ENCODE measurements around the gene B3GALT6. TPM values are rescaled to one million over a fixed set of nuclear protein-coding genes. Genes with fewer than 3 reads are reported as not detected.

B3GALT6 gene
- total and polyA plus RNA-seq, 4 donors, result 1.2 to 9.0 (median 8.3) TPM

DNA sequence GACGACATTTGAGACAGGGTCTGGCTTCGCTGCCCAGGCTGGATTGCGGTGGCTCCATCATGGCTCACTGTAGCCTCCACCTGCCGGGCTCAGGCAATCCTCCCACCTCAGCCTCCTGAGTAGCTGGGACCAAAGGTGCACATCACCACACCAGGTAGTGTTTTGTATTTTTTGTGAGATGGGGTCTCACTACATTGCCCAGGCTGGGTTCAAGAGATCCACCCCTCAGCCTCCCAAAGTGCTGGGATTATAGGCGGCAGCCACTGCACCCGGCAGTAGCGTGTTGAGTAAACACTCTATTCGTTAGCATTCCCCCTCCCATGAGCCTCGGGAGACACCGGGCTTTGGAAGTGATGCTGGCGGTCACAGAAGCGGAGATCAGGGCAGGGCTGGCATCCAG, 21.3 kb downstream of the B3GALT6 start (continued):
- TF ChIP-seq, protein P1, sequence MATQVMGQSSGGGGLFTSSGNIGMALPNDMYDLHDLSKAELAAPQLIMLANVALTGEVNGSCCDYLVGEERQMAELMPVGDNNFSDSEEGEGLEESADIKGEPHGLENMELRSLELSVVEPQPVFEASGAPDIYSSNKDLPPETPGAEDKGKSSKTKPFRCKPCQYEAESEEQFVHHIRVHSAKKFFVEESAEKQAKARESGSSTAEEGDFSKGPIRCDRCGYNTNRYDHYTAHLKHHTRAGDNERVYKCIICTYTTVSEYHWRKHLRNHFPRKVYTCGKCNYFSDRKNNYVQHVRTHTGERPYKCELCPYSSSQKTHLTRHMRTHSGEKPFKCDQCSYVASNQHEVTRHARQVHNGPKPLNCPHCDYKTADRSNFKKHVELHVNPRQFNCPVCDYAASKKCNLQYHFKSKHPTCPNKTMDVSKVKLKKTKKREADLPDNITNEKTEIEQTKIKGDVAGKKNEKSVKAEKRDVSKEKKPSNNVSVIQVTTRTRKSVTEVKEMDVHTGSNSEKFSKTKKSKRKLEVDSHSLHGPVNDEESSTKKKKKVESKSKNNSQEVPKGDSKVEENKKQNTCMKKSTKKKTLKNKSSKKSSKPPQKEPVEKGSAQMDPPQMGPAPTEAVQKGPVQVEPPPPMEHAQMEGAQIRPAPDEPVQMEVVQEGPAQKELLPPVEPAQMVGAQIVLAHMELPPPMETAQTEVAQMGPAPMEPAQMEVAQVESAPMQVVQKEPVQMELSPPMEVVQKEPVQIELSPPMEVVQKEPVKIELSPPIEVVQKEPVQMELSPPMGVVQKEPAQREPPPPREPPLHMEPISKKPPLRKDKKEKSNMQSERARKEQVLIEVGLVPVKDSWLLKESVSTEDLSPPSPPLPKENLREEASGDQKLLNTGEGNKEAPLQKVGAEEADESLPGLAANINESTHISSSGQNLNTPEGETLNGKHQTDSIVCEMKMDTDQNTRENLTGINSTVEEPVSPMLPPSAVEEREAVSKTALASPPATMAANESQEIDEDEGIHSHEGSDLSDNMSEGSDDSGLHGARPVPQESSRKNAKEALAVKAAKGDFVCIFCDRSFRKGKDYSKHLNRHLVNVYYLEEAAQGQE (IDR thresholded peaks at IDR 0.05), result no peak
- no peak for TF ChIP-seq FOXA2 (IDR thresholded peaks at IDR 0.05)

DNA sequence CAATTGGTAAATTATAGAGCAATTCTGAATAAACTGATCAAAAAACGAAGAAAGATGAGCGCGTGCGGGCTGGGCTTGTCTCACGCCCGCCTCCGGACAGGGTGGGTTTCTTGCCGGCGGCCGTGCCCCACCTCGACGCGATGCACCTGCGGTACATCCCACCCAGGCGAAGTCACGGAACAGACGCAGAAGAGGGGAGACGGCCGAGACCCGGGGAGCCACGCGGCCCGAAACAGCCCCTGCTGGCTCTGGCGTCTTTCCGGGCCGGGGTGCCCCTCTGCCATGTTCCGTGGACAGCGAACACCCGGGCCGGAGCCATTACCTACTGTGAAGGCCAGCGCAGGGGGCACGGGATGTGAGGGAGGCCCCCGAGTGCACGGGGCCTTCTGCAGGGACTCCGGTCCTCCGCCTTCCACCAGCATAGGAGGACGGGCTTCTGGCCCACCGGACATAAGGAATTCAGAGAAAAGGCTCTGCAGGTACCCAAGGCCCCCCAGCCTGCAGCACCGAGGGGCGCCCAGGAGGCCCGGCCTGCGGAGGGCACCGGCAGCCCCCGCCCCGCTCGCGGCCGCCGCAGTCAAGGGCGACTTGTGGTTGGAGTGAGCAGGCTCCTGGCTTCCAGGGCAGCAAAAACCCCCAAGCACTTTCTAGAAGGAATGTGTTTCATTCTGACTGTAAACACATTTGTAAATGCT, 22.1 kb downstream of the B3GALT6 start:
- H3K9ac ChIP-seq (ENCODE audit: low read depth in 1 of 2, low read length in 2 of 2), result no peak overlapping the region
- no peaks in the 10 kb centered on the region for H3K9me3 ChIP-seq (ENCODE audit: control insufficient read depth in 4 of 4, low read length in 3 of 4)
- H3K4me3 ChIP-seq (ENCODE audit: low read depth in 1 of 3, low read length in 3 of 3), result no peak overlapping the region
- peaks cover 13 to 30% (median 16%) of the 10 kb centered on the region in 4 donors for H3K36me3 ChIP-seq (ENCODE audit: control insufficient read depth in 4 of 4, insufficient read depth in 3 of 4, low read depth in 1 of 4, low read length in 3 of 4)
- H3K27ac ChIP-seq (ENCODE audit: low read depth in 1 of 2, low read length in 2 of 2), result no peak overlapping the region
- WGBS, result 95% methylated on average over 50 of the region's 50 CpGs
- DNase-seq (ENCODE audit: low spot score), result no peak
- H3K4me1 ChIP-seq (ENCODE audit: control insufficient read depth in 4 of 4, insufficient read depth in 4 of 4, low read length in 3 of 4), result no peaks in the 10 kb centered on the region
- no peaks in the 10 kb centered on the region for H3K27me3 ChIP-seq (ENCODE audit: control insufficient read depth in 4 of 4, insufficient read depth in 4 of 4, low read length in 3 of 4)
- TF ChIP-seq, protein P2, sequence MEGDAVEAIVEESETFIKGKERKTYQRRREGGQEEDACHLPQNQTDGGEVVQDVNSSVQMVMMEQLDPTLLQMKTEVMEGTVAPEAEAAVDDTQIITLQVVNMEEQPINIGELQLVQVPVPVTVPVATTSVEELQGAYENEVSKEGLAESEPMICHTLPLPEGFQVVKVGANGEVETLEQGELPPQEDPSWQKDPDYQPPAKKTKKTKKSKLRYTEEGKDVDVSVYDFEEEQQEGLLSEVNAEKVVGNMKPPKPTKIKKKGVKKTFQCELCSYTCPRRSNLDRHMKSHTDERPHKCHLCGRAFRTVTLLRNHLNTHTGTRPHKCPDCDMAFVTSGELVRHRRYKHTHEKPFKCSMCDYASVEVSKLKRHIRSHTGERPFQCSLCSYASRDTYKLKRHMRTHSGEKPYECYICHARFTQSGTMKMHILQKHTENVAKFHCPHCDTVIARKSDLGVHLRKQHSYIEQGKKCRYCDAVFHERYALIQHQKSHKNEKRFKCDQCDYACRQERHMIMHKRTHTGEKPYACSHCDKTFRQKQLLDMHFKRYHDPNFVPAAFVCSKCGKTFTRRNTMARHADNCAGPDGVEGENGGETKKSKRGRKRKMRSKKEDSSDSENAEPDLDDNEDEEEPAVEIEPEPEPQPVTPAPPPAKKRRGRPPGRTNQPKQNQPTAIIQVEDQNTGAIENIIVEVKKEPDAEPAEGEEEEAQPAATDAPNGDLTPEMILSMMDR (IDR thresholded peaks at IDR 0.05; ENCODE audit: low read depth, low read length, missing input control), result no peak
- no peak for TF ChIP-seq SP1 (IDR thresholded peaks at IDR 0.05)
- no peak for TF ChIP-seq GABPA (IDR thresholded peaks at IDR 0.05 in 1 of 2, conservative IDR thresholded peaks at IDR 0.05 in 1 of 2)
- no peak for TF ChIP-seq JUND (IDR thresholded peaks at IDR 0.05)
- TF ChIP-seq, protein P3, sequence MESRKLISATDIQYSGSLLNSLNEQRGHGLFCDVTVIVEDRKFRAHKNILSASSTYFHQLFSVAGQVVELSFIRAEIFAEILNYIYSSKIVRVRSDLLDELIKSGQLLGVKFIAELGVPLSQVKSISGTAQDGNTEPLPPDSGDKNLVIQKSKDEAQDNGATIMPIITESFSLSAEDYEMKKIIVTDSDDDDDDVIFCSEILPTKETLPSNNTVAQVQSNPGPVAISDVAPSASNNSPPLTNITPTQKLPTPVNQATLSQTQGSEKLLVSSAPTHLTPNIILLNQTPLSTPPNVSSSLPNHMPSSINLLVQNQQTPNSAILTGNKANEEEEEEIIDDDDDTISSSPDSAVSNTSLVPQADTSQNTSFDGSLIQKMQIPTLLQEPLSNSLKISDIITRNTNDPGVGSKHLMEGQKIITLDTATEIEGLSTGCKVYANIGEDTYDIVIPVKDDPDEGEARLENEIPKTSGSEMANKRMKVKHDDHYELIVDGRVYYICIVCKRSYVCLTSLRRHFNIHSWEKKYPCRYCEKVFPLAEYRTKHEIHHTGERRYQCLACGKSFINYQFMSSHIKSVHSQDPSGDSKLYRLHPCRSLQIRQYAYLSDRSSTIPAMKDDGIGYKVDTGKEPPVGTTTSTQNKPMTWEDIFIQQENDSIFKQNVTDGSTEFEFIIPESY (IDR thresholded peaks at IDR 0.05), result no peak
- no peak for TF ChIP-seq HNF4G (IDR thresholded peaks at IDR 0.05)
- TF ChIP-seq EGR1 (IDR thresholded peaks at IDR 0.05; ENCODE audit: low read depth in 2 of 2), result no peak
- no peak for TF ChIP-seq NR2F2 (IDR thresholded peaks at IDR 0.05)
- TF ChIP-seq RAD21 (IDR thresholded peaks at IDR 0.05), result no peak
- no peak for TF ChIP-seq FOXA1 (IDR thresholded peaks at IDR 0.05)
- no peak for TF ChIP-seq HNF4A (conservative IDR thresholded peaks at IDR 0.05)
- no peak for TF ChIP-seq RXRA (IDR thresholded peaks at IDR 0.05)
- TF ChIP-seq FOXA2 (IDR thresholded peaks at IDR 0.05), result no peak
- TF ChIP-seq, protein P4, sequence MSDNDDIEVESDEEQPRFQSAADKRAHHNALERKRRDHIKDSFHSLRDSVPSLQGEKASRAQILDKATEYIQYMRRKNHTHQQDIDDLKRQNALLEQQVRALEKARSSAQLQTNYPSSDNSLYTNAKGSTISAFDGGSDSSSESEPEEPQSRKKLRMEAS (IDR thresholded peaks at IDR 0.05), result no peak
- TF ChIP-seq TAF1 (conservative IDR thresholded peaks at IDR 0.05), result no peak
- TF ChIP-seq, protein P1 (IDR thresholded peaks at IDR 0.05), result no peak
